ENCODE results near the gene PSMA2.

GRCh38 chr7:42910306-42910705, 21.7 kb downstream of the PSMA2 start:
- no peak for TF ChIP-seq EZH2 (IDR thresholded peaks at IDR 0.05; ENCODE audit: low read length)
- no peak for TF ChIP-seq CTCF (optimal IDR thresholded peaks at IDR 0.05 in 1 of 3, IDR thresholded peaks at IDR 0.05 in 1 of 3, conservative IDR thresholded peaks at IDR 0.05 in 1 of 3; ENCODE audit: extremely low read depth in 1 of 3, insufficient read depth in 2 of 3, low read length in 3 of 3)
